Vagina (tissue), 2 donors: ENCODE data around the gene IRF5. TPM values are rescaled to one million over a fixed set of nuclear protein-coding genes. Genes with fewer than 3 reads are reported as not detected.

Experiments
- DNase-seq, 2 donors: peaks; one replicate each; pipeline ENCODE4 v3.0.0-alpha.2; 2017; ENCODE audit errors: extremely low spot score in 2 of 2
- H3K27ac ChIP-seq: fragments of 200-600 bp; sonication (generic); one replicate; pipeline ENCODE4 v1.5.1; 2019
- H3K27me3 ChIP-seq: fragments of 200-600 bp; sonication (generic); one replicate; pipeline ENCODE4 v1.5.1; 2019
- H3K36me3 ChIP-seq, 2 donors: fragments of 200-600 bp; sonication (generic); one replicate each; pipeline ENCODE4 v1.5.1; 2017 to 2019
- H3K4me1 ChIP-seq: fragments of 200-600 bp; sonication (generic); one replicate; pipeline ENCODE4 v1.5.1; 2019
- H3K4me3 ChIP-seq, 2 donors: fragments of 200-600 bp; sonication (generic); 1 replicate in 1 of 2; 2 replicates in 1 of 2; pipeline ENCODE4 v1.5.1; 2016 to 2019
- H3K9me3 ChIP-seq: fragments of 200-600 bp; sonication (generic); one replicate; pipeline ENCODE4 v1.5.1; 2019
- CTCF ChIP-seq, 3 experiments: fragments of 450-650 bp in 2 of 3; fragments of 200-600 bp in 1 of 3; sonication (generic) in 1 of 3; IDR thresholded peaks; one replicate each; pipeline ENCODE4 v1.5.1; 2017 to 2019; ENCODE audit warnings: antibody characterized with exemption in 3 of 3, mild to moderate bottlenecking in 2 of 3, moderate library complexity in 2 of 3
- POLR2A ChIP-seq, 2 donors: fragments of 450-650 bp; IDR thresholded peaks; one replicate each; pipeline ENCODE4 v1.6.1; 2017; ENCODE audit warnings: antibody characterized with exemption in 2 of 2, mild to moderate bottlenecking in 2 of 2, moderate library complexity in 2 of 2
- POLR2AphosphoS5 ChIP-seq, 2 donors: sonication (generic); formaldehyde crosslinking; IDR thresholded peaks; one replicate each; pipeline ENCODE4 v1.9.0; 2017; ENCODE audit warnings: antibody characterized with exemption in 2 of 2, mild to moderate bottlenecking in 2 of 2, low read depth in 1 of 2; ENCODE audit not compliant: insufficient read depth in 1 of 2
- intact Hi-C: fragments of 100-400 bp; cut with DNase I; formaldehyde crosslinking; loops from one replicate; pipeline ENCODE4 v1.15.1; 2023
- total RNA-seq: library from RNA; depleted of rRNA; stranded (reverse); fragments of >200 nt; gene quantifications from one replicate; pipeline ENCODE4 v1.2.3, GENCODE V29; 2016

Gene IRF5
- total RNA-seq, 1 donor from 2014 or later: 15.0 TPM

- TF ChIP-seq POLR2AphosphoS5 (IDR thresholded peaks at IDR 0.05; ENCODE audit: insufficient read depth in 1 of 2, low read depth in 1 of 2): no peak
- no peak for TF ChIP-seq CTCF (IDR thresholded peaks at IDR 0.05)
- TF ChIP-seq POLR2A (IDR thresholded peaks at IDR 0.05): no peak
- Histone ChIP-seq H3K27me3 (no peaks in the 10 kb centered on the region), H3K4me1 (peaks cover 28% of the 10 kb centered on the region), H3K9me3 (no peaks in the 10 kb centered on the region), H3K27ac (no peak overlapping the region), H3K36me3 (no peaks in the 10 kb centered on the region), H3K4me3 (peak overlapping the region; percentile 34 to 37)
- intact Hi-C loops: no loop called here
- DNase-seq: no peak
Observed at GRCh38 chr7:128890306-128891109, 47.2 kb upstream of the IRF5 start.

GRCh38 chr7:128891110-128891941 is 46.4 kb upstream of the IRF5 start:
- H3K9me3 ChIP-seq: no peaks in the 10 kb centered on the region
- H3K4me3 ChIP-seq: peak overlapping the region; percentile 34 to 37
- H3K4me1 ChIP-seq: peaks cover 28% of the 10 kb centered on the region
- intact Hi-C loops: no loop called here
- no peaks in the 10 kb centered on the region for H3K36me3 ChIP-seq
- no peaks in the 10 kb centered on the region for H3K27me3 ChIP-seq
- H3K27ac ChIP-seq: no peak overlapping the region
- TF ChIP-seq CTCF (IDR thresholded peaks at IDR 0.05): no peak
- no peak for TF ChIP-seq POLR2A (IDR thresholded peaks at IDR 0.05)
- TF ChIP-seq POLR2AphosphoS5 (IDR thresholded peaks at IDR 0.05; ENCODE audit: insufficient read depth in 1 of 2, low read depth in 1 of 2): no peak
- no peak for DNase-seq

- intact Hi-C loops: no loop called here
- peaks cover 28% of the 10 kb centered on the region for H3K4me1 ChIP-seq
- TF ChIP-seq POLR2AphosphoS5 (IDR thresholded peaks at IDR 0.05; ENCODE audit: insufficient read depth in 1 of 2, low read depth in 1 of 2): no peak
- TF ChIP-seq CTCF (IDR thresholded peaks at IDR 0.05): no peak
- no peak for TF ChIP-seq POLR2A (IDR thresholded peaks at IDR 0.05)
- H3K36me3 ChIP-seq: no peaks in the 10 kb centered on the region
- no peak overlapping the region for H3K4me3 ChIP-seq
- H3K27me3 ChIP-seq: no peaks in the 10 kb centered on the region
- DNase-seq: no peak
- H3K27ac ChIP-seq: no peak overlapping the region
- no peaks in the 10 kb centered on the region for H3K9me3 ChIP-seq
Observed at GRCh38 chr7:128891942-128892269, 45.8 kb upstream of the IRF5 start.

GRCh38 chr7:128892521-128893250 is 45.0 kb upstream of the IRF5 start:
- Histone ChIP-seq H3K36me3 (no peaks in the 10 kb centered on the region), H3K27ac (no peak overlapping the region), H3K4me3 (no peak overlapping the region), H3K9me3 (no peaks in the 10 kb centered on the region), H3K4me1 (peaks cover 28% of the 10 kb centered on the region), H3K27me3 (no peaks in the 10 kb centered on the region)
- intact Hi-C loops: no loop called here
- TF ChIP-seq POLR2A (IDR thresholded peaks at IDR 0.05) (no peak), CTCF (IDR thresholded peaks at IDR 0.05) (no peak), POLR2AphosphoS5 (IDR thresholded peaks at IDR 0.05; ENCODE audit: insufficient read depth in 1 of 2, low read depth in 1 of 2) (no peak)
- no peak for DNase-seq
